ENCODE data around the gene BTBD10.

The BTBD10 gene

GRCh38 chr11:13375798-13376197 is 87.2 kb downstream of the BTBD10 start:
- DNase-seq (ENCODE audit: low read depth, low spot score) = no peak

- DNase-seq (ENCODE audit: low read depth, low spot score) = no peak
Measured at GRCh38 chr11:13373216-13373615, 89.8 kb downstream of the BTBD10 start.

GRCh38 chr11:13368041-13368446 is 95.0 kb downstream of the BTBD10 start:
- DNase-seq (ENCODE audit: low read depth, low spot score) = no peak

GRCh38 chr11:13367115-13367514 is 95.9 kb downstream of the BTBD10 start:
- DNase-seq (ENCODE audit: low read depth, low spot score) = no peak

GRCh38 chr11:13366266-13367026 is 96.6 kb downstream of the BTBD10 start:
- no peak for DNase-seq (ENCODE audit: low read depth, low spot score)

GRCh38 chr11:13364388-13364787 is 98.6 kb downstream of the BTBD10 start:
- DNase-seq (ENCODE audit: low read depth, low spot score) = no peak

GRCh38 chr11:13362596-13363109 is 100.4 kb downstream of the BTBD10 start:
- no peak for DNase-seq (ENCODE audit: low read depth, low spot score)

GRCh38 chr11:13358596-13359270 is 104.3 kb downstream of the BTBD10 start:
- no peak for DNase-seq (ENCODE audit: low read depth, low spot score)

GRCh38 chr11:13357232-13357631 is 105.8 kb downstream of the BTBD10 start:
- DNase-seq (ENCODE audit: low read depth, low spot score) = no peak

GRCh38 chr11:13355191-13355590 is 107.8 kb downstream of the BTBD10 start:
- no peak for DNase-seq (ENCODE audit: low read depth, low spot score)

GRCh38 chr11:13354335-13354734 is 108.7 kb downstream of the BTBD10 start:
- DNase-seq (ENCODE audit: low read depth, low spot score) = no peak

- no peak for DNase-seq (ENCODE audit: low read depth, low spot score)
Measured at GRCh38 chr11:13352711-13353110, 110.3 kb downstream of the BTBD10 start.

- no peak for DNase-seq (ENCODE audit: low read depth, low spot score)
Measured at GRCh38 chr11:13349581-13349980, 113.4 kb downstream of the BTBD10 start.

GRCh38 chr11:13349046-13349445 is 114.0 kb downstream of the BTBD10 start:
- DNase-seq (ENCODE audit: low read depth, low spot score) = no peak

- no peak for DNase-seq (ENCODE audit: low read depth, low spot score)
Measured at GRCh38 chr11:13348305-13348704, 114.7 kb downstream of the BTBD10 start.

- no peak for DNase-seq (ENCODE audit: low read depth, low spot score)
Measured at GRCh38 chr11:13347901-13348300, 115.1 kb downstream of the BTBD10 start.

GRCh38 chr11:13346470-13346869 is 116.6 kb downstream of the BTBD10 start:
- no peak for DNase-seq (ENCODE audit: low read depth, low spot score)

GRCh38 chr11:13344818-13345217 is 118.2 kb downstream of the BTBD10 start:
- DNase-seq (ENCODE audit: low read depth, low spot score) = no peak

GRCh38 chr11:13343931-13344717 is 118.9 kb downstream of the BTBD10 start:
- DNase-seq (ENCODE audit: low read depth, low spot score) = no peak

GRCh38 chr11:13343067-13343466 is 120.0 kb downstream of the BTBD10 start:
- DNase-seq (ENCODE audit: low read depth, low spot score) = no peak

- no peak for DNase-seq (ENCODE audit: low read depth, low spot score)
Measured at GRCh38 chr11:13341026-13341425, 122.0 kb downstream of the BTBD10 start.

All from iPS DF 19.7 (cell line).